Measurements from ENCODE around the gene THAP11. TPM values are rescaled to one million over a fixed set of nuclear protein-coding genes. Genes with fewer than 3 reads are reported as not detected.

THAP11 gene
- total RNA-seq, 4 donors from 2014 or later: 24.7 to 44.1 (median 32.7) TPM

GRCh38 chr16:67858500-67858899 lies 16.4 kb downstream of the THAP11 start:
- TF ChIP-seq EP300 (IDR thresholded peaks at IDR 0.05; ENCODE audit: low read depth): no peak
- TF ChIP-seq POLR2A (IDR thresholded peaks at IDR 0.05): no peak
- no peak for TF ChIP-seq POLR2AphosphoS5 (IDR thresholded peaks at IDR 0.05)
- TF ChIP-seq CTCF (IDR thresholded peaks at IDR 0.05): no peak
- H3K4me3 ChIP-seq: no peak overlapping the region
- no peaks in the 10 kb centered on the region for H3K36me3 ChIP-seq
- no peaks in the 10 kb centered on the region for H3K9me3 ChIP-seq
- peaks cover 9 to 53% (median 33%) of the 10 kb centered on the region in 4 donors for H3K4me1 ChIP-seq
- peak overlapping the region; percentile 74 to 84 (median 76) for H3K27ac ChIP-seq
- WGBS, 2 donors (ENCODE audit: low coverage in 1 of 2): 63 to 100% methylated on average over 1 to 4 of the region's 4 CpGs
- intact Hi-C loops (cut with DNase I; ENCODE audit: low total_unique reads): no loop called here
- in situ Hi-C loops (cut with MboI; ENCODE audit: low pct_ligation_motif_present in 1 of 4, low pct_unique_long_range_greater_than_20kb in 1 of 4, low sequenced_read_pairs in 3 of 4): no loop called here
- peak; percentile 26 for DNase-seq
- no peaks in the 10 kb centered on the region for H3K27me3 ChIP-seq

- intact Hi-C loops (cut with DNase I; ENCODE audit: low total_unique reads): no loop called here
- TF ChIP-seq POLR2A (IDR thresholded peaks at IDR 0.05) (no peak), POLR2AphosphoS5 (IDR thresholded peaks at IDR 0.05) (no peak), CTCF (IDR thresholded peaks at IDR 0.05) (no peak), EP300 (IDR thresholded peaks at IDR 0.05; ENCODE audit: low read depth) (no peak)
- no peaks in the 10 kb centered on the region for H3K9me3 ChIP-seq
- no peak for DNase-seq
- H3K27me3 ChIP-seq: no peaks in the 10 kb centered on the region
- peak overlapping the region in 2 of 4 donors; percentile 1 to 6 for H3K27ac ChIP-seq
- H3K36me3 ChIP-seq: no peaks in the 10 kb centered on the region
- in situ Hi-C loops (cut with MboI; ENCODE audit: low pct_ligation_motif_present in 1 of 4, low pct_unique_long_range_greater_than_20kb in 1 of 4, low sequenced_read_pairs in 3 of 4): no loop called here
- H3K4me1 ChIP-seq: peaks cover 9 to 53% (median 30%) of the 10 kb centered on the region in 4 donors
- 87 to 90% methylated on average over 2 to 8 of the region's 8 CpGs for WGBS, 2 donors (ENCODE audit: low coverage in 1 of 2)
- no peak overlapping the region for H3K4me3 ChIP-seq
Observed at GRCh38 chr16:67860589-67861398, 18.7 kb downstream of the THAP11 start.

- WGBS, 2 donors (ENCODE audit: low coverage in 1 of 2): 89% methylated on average over 6 of the region's 6 CpGs; no CpG with 5 or more reads in 1 of the 2 donors
Observed at GRCh38 chr16:67861877-67862276, 19.8 kb downstream of the THAP11 start.

More at GRCh38 chr16:67861877-67862276, 19.8 kb downstream of the THAP11 start:
- Histone ChIP-seq H3K27me3 (no peaks in the 10 kb centered on the region), H3K9me3 (no peaks in the 10 kb centered on the region), H3K4me3 (no peak overlapping the region), H3K27ac (no peak overlapping the region), H3K36me3 (peaks cover 0 to 5% (median 0%) of the 10 kb centered on the region in 4 donors), H3K4me1 (peaks cover 8 to 48% (median 26%) of the 10 kb centered on the region in 4 donors)
- TF ChIP-seq CTCF (IDR thresholded peaks at IDR 0.05) (no peak), EP300 (IDR thresholded peaks at IDR 0.05; ENCODE audit: low read depth) (no peak), POLR2AphosphoS5 (IDR thresholded peaks at IDR 0.05) (no peak)
- no peak for DNase-seq
- in situ Hi-C loops (cut with MboI; ENCODE audit: low pct_ligation_motif_present in 1 of 4, low pct_unique_long_range_greater_than_20kb in 1 of 4, low sequenced_read_pairs in 3 of 4): no loop called here
- intact Hi-C loops (cut with DNase I; ENCODE audit: low total_unique reads): no loop called here

Data from transverse colon (tissue), 4 donors.